ENCODE data around the gene RBM19. TPM values are rescaled to one million over a fixed set of nuclear protein-coding genes. Genes with fewer than 3 reads are reported as not detected.

The RBM19 gene
- total RNA-seq, 1 donor, result 22.6 TPM

- DNase-seq (ENCODE audit: low read depth), result no peak
- H3K4me3 ChIP-seq (ENCODE audit: low read depth, low read length), result no peak overlapping the region
- no peak for TF ChIP-seq CTCF (IDR thresholded peaks at IDR 0.05; ENCODE audit: insufficient read depth, low read length)
Observed at GRCh38 chr12:113797535-113797868, 168.6 kb downstream of the RBM19 start.

DNA sequence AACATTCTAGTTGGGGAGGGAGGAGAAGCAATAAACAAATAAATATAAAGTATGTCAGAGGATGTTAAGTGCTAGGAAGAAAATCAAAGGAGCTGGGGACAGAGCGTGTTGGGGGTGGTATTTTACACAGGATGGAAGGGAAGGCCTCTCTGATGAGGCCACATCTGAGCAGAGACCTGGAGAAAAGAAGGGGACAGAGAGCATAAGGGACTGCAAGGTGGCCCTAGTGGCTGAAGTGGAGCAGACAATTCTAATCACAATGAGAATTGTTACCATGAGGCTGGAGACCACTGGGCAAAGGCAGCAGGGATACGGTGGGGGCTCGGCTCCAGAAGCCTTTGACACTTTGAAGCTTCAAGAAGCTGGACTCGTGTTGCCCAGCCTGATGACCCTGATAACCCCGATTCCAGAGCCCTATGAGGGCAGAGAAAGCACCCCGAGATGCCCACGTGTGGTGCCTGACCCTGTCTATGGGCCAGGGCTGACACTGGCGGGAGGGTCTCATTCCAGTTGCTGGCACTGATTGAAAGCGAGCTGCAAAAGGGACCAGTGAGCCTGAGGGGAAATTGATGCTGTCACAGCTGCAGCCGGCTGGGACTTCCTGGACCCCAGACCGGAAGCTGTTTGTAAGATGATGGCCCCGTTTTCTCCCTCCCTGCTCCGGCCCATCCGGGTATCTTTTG is 169.1 kb downstream of the RBM19 start:
- TF ChIP-seq CTCF (IDR thresholded peaks at IDR 0.05; ENCODE audit: insufficient read depth, low read length), result no peak
- H3K4me3 ChIP-seq (ENCODE audit: low read depth, low read length), result no peak overlapping the region
- no peak for DNase-seq (ENCODE audit: low read depth)

DNA sequence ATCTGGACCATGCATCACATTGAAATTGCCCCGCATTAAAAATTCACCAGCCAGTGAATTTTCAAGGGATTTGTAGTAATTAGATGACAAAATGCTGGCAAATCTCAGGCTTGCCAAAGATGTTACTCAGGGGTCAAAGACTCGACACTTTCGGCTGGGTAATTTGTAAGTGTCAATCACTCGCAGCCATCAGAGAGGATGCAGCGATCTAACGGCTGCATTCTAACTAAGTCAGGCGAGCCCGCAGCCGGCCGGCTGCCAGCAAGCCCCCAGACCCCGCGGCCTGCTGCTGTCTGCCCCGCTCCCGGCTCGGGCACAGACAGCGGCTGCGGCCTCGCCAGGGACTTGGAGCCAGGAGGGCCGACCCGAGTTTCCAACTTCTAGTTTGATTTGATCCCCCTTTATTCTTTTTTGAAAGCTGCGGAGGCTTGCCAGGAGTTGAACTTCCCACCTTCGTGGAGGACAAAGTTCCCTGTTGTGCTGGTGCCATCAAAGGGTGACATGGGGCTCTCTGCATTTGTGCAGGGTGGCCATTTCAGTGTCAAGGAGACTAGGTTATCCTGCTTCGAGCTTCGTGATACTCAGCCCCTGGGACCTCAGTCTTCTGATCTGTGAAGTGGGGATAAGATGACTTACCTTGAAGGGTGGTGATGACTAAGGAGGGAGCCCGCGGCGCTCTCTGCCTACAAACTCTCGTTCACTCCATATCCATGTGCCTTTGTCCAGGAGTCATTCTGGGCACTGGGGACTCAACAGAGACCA is 169.9 kb downstream of the RBM19 start:
- TF ChIP-seq CTCF (IDR thresholded peaks at IDR 0.05; ENCODE audit: insufficient read depth, low read length), result no peak
- DNase-seq (ENCODE audit: low read depth), result no peak

DNA sequence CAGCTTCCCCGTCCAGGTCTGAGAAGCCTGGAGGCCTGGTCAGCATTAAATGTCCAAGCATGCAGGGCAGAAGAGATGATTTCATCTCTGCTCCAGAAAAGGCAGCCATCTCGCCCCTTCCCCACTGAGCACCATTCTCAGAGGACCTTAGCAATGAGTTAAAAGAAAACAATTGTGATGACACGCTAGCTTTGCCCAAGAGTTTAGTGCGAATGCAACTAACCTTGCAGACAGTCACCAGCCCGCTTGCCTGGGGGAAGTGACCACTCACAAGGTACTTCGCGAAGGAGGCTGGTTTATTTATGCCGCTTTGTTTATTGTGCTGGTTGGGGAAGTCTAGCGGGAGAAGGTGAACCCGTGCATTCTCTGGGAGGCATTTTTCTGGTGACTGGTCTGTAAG is 170.7 kb downstream of the RBM19 start:
- no peak for DNase-seq (ENCODE audit: low read depth)
- TF ChIP-seq CTCF (IDR thresholded peaks at IDR 0.05; ENCODE audit: insufficient read depth, low read length), result no peak
- no peak overlapping the region for H3K4me3 ChIP-seq (ENCODE audit: low read depth, low read length)

More for the DNA sequence above, 169.9 kb downstream of the RBM19 start:
- no peak overlapping the region for H3K4me3 ChIP-seq (ENCODE audit: low read depth, low read length)

- DNase-seq (ENCODE audit: low read depth), result no peak
- H3K4me3 ChIP-seq (ENCODE audit: low read depth, low read length), result no peak overlapping the region
- TF ChIP-seq CTCF (IDR thresholded peaks at IDR 0.05; ENCODE audit: insufficient read depth, low read length), result no peak
Observed at GRCh38 chr12:113794774-113795173, 171.4 kb downstream of the RBM19 start.

DNA sequence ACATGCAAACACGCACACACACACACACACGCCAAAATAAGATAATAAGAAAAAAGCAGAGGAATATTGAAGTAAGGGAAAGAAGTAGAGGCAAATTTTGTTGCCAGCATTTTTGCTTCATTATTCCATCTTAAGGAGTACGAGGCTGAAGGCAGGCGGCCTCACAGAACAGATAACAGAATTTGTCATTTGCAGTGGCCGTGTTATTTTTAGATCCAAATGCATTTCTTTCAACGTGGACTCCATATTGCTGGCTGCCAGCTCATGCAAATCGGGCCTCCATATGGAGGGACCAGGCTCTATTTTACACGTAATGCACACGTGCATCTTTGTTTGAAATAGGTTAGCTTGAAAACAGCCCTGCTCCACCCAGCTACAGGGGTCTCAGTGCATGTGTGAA is 172.9 kb downstream of the RBM19 start:
- DNase-seq (ENCODE audit: low read depth), result no peak
- H3K4me3 ChIP-seq (ENCODE audit: low read depth, low read length), result no peak overlapping the region
- no peak for TF ChIP-seq CTCF (IDR thresholded peaks at IDR 0.05; ENCODE audit: insufficient read depth, low read length)

Data from fibroblast of the aortic adventitia (primary cell).